HG02870 (cell line): ENCODE measurements around the gene KCNK4.
A peak's percentile ranks its signal among the peaks of the same experiment; 100 is the strongest.

Source experiments
- ATAC-seq: cut with Tn5 transposase; IDR thresholded peaks from one replicate; pipeline ENCODE4 v1.9.1; 2021; ENCODE audit warnings: mild to moderate bottlenecking, moderate library complexity; ENCODE audit not compliant: unreplicated experiment

The KCNK4 gene

GRCh38 chr11:64291262-64291751 is at the start of gene KCNK4:
TSS of gene KCNK4 (plus strand) at chr11:64291302. CDS start at chr11:64293019, 1,717 bp downstream.
- ATAC-seq, result no peak

- no peak for ATAC-seq
Observed at GRCh38 chr11:64241491-64242374, 49.4 kb upstream of the KCNK4 start.

- ATAC-seq, result no peak
Observed at GRCh38 chr11:64243236-64243854, 47.8 kb upstream of the KCNK4 start.

GRCh38 chr11:64244107-64244506 is 47.0 kb upstream of the KCNK4 start:
- no peak for ATAC-seq

- ATAC-seq, result no peak
Observed at GRCh38 chr11:64244966-64245365, 46.1 kb upstream of the KCNK4 start.

- no peak for ATAC-seq
Observed at GRCh38 chr11:64245401-64245796, 45.7 kb upstream of the KCNK4 start.

GRCh38 chr11:64245797-64246620 is 45.1 kb upstream of the KCNK4 start:
- ATAC-seq, result no peak

- peak; percentile 26 for ATAC-seq
Observed at GRCh38 chr11:64246621-64246870, 44.6 kb upstream of the KCNK4 start.

GRCh38 chr11:64246871-64247728 is 44.0 kb upstream of the KCNK4 start, which contains the start of gene PPP1R14B:
TSS of gene PPP1R14B (minus strand) at chr11:64246943. CDS start at chr11:64246673, 270 bp downstream.
- ATAC-seq, result peak; percentile 32

GRCh38 chr11:64247729-64248531 is 43.2 kb upstream of the KCNK4 start:
- ATAC-seq, result no peak

- ATAC-seq, result no peak
Observed at GRCh38 chr11:64248578-64248977, 42.5 kb upstream of the KCNK4 start.

- ATAC-seq, result no peak
Observed at GRCh38 chr11:64249038-64249437, 42.1 kb upstream of the KCNK4 start.

GRCh38 chr11:64249563-64250414 is 41.3 kb upstream of the KCNK4 start:
- no peak for ATAC-seq

GRCh38 chr11:64250415-64251015 is 40.6 kb upstream of the KCNK4 start:
- ATAC-seq, result no peak

- peak; percentile 31 for ATAC-seq
Observed at GRCh38 chr11:64251016-64251752, 39.9 kb upstream of the KCNK4 start, which contains the start of gene PLCB3. TSS of gene PLCB3 (plus strand) at chr11:64251530. CDS start at chr11:64251650, 120 bp downstream.

GRCh38 chr11:64251753-64252002 is 39.4 kb upstream of the KCNK4 start:
- ATAC-seq, result peak; percentile 8

- ATAC-seq, result no peak
Observed at GRCh38 chr11:64252003-64252872, 38.9 kb upstream of the KCNK4 start.
